HepG2 (cell line): ENCODE results near the gene MTA2. TPM values are rescaled to one million over a fixed set of nuclear protein-coding genes. Genes with fewer than 3 reads are reported as not detected.

Source experiments
- GATAD1 ChIP-seq: IDR thresholded peaks from 2 replicates; pipeline ENCODE4 v1.6.1; 2016; ENCODE audit warnings: missing genetic modification reagents, missing compliant biosample characterization
- HMG20A ChIP-seq: IDR thresholded peaks from 2 replicates; pipeline ENCODE4 v1.6.1; 2016; ENCODE audit warnings: borderline replicate concordance
- HNRNPLL ChIP-seq: fragments of 200-400 bp; formaldehyde crosslinking; IDR thresholded peaks from 2 replicates; pipeline ENCODE4 v1.6.1; 2017; ENCODE audit warnings: mild to moderate bottlenecking, low read depth, low read length; ENCODE audit not compliant: poor library complexity, severe bottlenecking
- HOXA5 ChIP-seq: sonication (generic); formaldehyde crosslinking; IDR thresholded peaks from 2 replicates; pipeline ENCODE4 v1.4.0; 2020; ENCODE audit warnings: missing genetic modification reagents
- ONECUT2 ChIP-seq: sonication (generic); formaldehyde crosslinking; IDR thresholded peaks from 2 replicates; pipeline ENCODE4 v1.4.0; 2020; ENCODE audit warnings: missing genetic modification reagents
- PAX8 ChIP-seq: sonication (generic); formaldehyde crosslinking; IDR thresholded peaks from 2 replicates; pipeline ENCODE4 v1.8.0; 2022; ENCODE audit warnings: mild to moderate bottlenecking, missing genetic modification reagents, borderline replicate concordance
- STAG1 ChIP-seq: sonication (generic); formaldehyde crosslinking; IDR thresholded peaks from 2 replicates; pipeline ENCODE4 v1.4.0; 2020; ENCODE audit warnings: missing genetic modification reagents
- ZBTB7A ChIP-seq: sonication (generic); formaldehyde crosslinking; IDR thresholded peaks from 2 replicates; pipeline ENCODE4 v1.8.0; 2022; ENCODE audit warnings: mild to moderate bottlenecking, missing genetic modification reagents
- ZBTB8A ChIP-seq: sonication (generic); formaldehyde crosslinking; IDR thresholded peaks from 2 replicates; pipeline ENCODE4 v1.4.0; 2020; ENCODE audit warnings: mild to moderate bottlenecking, low read depth, missing genetic modification reagents, borderline replicate concordance
- ZFP90 ChIP-seq: sonication (generic); formaldehyde crosslinking; IDR thresholded peaks from 2 replicates; pipeline ENCODE4 v1.8.0; 2022; ENCODE audit warnings: missing genetic modification reagents, mild to moderate bottlenecking, inconsistent platforms, borderline replicate concordance
- ZNF3 ChIP-seq: IDR thresholded peaks from 2 replicates; pipeline ENCODE4 v1.7.0; 2017; ENCODE audit warnings: inconsistent platforms
- ZNF350 ChIP-seq: sonication (generic); formaldehyde crosslinking; IDR thresholded peaks from 2 replicates; pipeline ENCODE4 v1.4.0; 2020; ENCODE audit warnings: mild to moderate bottlenecking, low read depth, missing genetic modification reagents, borderline replicate concordance
- ZNF468 ChIP-seq: sonication (generic); formaldehyde crosslinking; IDR thresholded peaks from 2 replicates; pipeline ENCODE4 v1.8.0; 2022; ENCODE audit warnings: mild to moderate bottlenecking, moderate library complexity, missing genetic modification reagents
- ZNF691 ChIP-seq: sonication (generic); formaldehyde crosslinking; IDR thresholded peaks from 2 replicates; pipeline ENCODE4 v1.4.0; 2020; ENCODE audit warnings: missing genetic modification reagents, low read depth, mild to moderate bottlenecking, borderline replicate concordance
- polyA plus RNA-seq, 8 experiments: library from polyadenylated mRNA; depleted of rRNA in 3 of 8; stranded (reverse) in 7 of 8; unstranded in 1 of 8; fragments of >200 nt; fragmentation: Illumina TruSeq in 4 of 8; extraction: Trizol in 4 of 8; gene quantifications; 2 replicates each; pipeline versions ENCODE4 v1.2.1 to v1.2.3, GENCODE V29; 2011 to 2016; ENCODE audit warnings: low read depth in 4 of 8, missing spikeins in 1 of 8, mixed read lengths in 1 of 8; ENCODE audit not compliant: insufficient read depth in 1 of 8
- total RNA-seq, 5 experiments: library from RNA; depleted of rRNA; stranded (reverse); fragments of >200 nt; fragmentation: Illumina TruSeq; extraction: Trizol; gene quantifications; 2 replicates each; pipeline ENCODE4 v1.2.3, GENCODE V29; 2016; ENCODE audit warnings: low read depth in 1 of 5
- TF ChIP-seq, protein P1 (sequence below): sonication (generic); formaldehyde crosslinking; IDR thresholded peaks from 2 replicates; pipeline ENCODE4 v1.5.0; 2020; ENCODE audit warnings: missing genetic modification reagents, mild to moderate bottlenecking, borderline replicate concordance
- TF ChIP-seq, protein P2 (sequence below): sonication (generic); formaldehyde crosslinking; IDR thresholded peaks from 2 replicates; pipeline ENCODE4 v1.4.0; 2020; ENCODE audit warnings: missing genetic modification reagents
- TF ChIP-seq, protein P3 (sequence below): IDR thresholded peaks from 2 replicates; pipeline ENCODE4 v1.6.1; 2016; ENCODE audit warnings: missing biosample characterization, missing genetic modification reagents, low read depth
- TF ChIP-seq, protein P4 (sequence below): sonication (generic); formaldehyde crosslinking; IDR thresholded peaks from 2 replicates; pipeline ENCODE4 v1.4.0; 2020; ENCODE audit warnings: missing genetic modification reagents

The MTA2 gene
- total and polyA plus RNA-seq, 2 of the 13 experiments (the other 11 are each of a cell fraction or from before 2014, with no cell fraction given), result 14.0 to 70.0 TPM

- TF ChIP-seq ZFP90 (CRISPR knock-in tag) (no peak; the same call in 1 of the 2 replicates), ZNF691 (CRISPR knock-in tag) (0 out of 2 replicates have a peak, but pooled peaks have one; percentile 16), STAG1 (CRISPR knock-in tag) (no peak), PAX8 (no peak), ZNF3 (0 out of 2 replicates have a peak, but pooled peaks have one; percentile 41), GATAD1 (CRISPR knock-in tag) (peak; percentile 82), ZNF350 (peak; percentile 91; the same call in 1 of the 2 replicates), HNRNPLL (peak; percentile 99), ZNF468 (CRISPR knock-in tag) (no peak), HMG20A (CRISPR knock-in tag) (0 out of 2 replicates have a peak, but pooled peaks have one; percentile 14), ZBTB7A (CRISPR knock-in tag) (no peak), ZBTB8A (CRISPR knock-in tag) (no peak), ONECUT2 (CRISPR knock-in tag) (no peak), HOXA5 (CRISPR knock-in tag) (no peak; the same call in 1 of the 2 replicates)
- TF ChIP-seq, protein P1, sequence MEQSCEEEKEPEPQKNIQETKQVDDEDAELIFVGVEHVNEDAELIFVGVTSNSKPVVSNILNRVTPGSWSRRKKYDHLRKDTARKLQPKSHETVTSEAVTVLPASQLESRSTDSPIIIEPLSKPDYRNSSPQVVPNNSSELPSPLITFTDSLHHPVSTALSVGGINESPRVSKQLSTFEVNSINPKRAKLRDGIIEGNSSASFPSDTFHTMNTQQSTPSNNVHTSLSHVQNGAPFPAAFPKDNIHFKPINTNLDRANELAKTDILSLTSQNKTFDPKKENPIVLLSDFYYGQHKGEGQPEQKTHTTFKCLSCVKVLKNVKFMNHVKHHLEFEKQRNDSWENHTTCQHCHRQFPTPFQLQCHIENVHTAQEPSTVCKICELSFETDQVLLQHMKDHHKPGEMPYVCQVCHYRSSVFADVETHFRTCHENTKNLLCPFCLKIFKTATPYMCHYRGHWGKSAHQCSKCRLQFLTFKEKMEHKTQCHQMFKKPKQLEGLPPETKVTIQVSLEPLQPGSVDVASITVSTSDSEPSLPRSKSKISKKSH (CRISPR knock-in tag), result peak; percentile 57; the same call in 1 of the 2 replicates
- TF ChIP-seq, protein P2, sequence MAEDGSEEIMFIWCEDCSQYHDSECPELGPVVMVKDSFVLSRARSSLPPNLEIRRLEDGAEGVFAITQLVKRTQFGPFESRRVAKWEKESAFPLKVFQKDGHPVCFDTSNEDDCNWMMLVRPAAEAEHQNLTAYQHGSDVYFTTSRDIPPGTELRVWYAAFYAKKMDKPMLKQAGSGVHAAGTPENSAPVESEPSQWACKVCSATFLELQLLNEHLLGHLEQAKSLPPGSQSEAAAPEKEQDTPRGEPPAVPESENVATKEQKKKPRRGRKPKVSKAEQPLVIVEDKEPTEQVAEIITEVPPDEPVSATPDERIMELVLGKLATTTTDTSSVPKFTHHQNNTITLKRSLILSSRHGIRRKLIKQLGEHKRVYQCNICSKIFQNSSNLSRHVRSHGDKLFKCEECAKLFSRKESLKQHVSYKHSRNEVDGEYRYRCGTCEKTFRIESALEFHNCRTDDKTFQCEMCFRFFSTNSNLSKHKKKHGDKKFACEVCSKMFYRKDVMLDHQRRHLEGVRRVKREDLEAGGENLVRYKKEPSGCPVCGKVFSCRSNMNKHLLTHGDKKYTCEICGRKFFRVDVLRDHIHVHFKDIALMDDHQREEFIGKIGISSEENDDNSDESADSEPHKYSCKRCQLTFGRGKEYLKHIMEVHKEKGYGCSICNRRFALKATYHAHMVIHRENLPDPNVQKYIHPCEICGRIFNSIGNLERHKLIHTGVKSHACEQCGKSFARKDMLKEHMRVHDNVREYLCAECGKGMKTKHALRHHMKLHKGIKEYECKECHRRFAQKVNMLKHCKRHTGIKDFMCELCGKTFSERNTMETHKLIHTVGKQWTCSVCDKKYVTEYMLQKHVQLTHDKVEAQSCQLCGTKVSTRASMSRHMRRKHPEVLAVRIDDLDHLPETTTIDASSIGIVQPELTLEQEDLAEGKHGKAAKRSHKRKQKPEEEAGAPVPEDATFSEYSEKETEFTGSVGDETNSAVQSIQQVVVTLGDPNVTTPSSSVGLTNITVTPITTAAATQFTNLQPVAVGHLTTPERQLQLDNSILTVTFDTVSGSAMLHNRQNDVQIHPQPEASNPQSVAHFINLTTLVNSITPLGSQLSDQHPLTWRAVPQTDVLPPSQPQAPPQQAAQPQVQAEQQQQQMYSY, result no peak
- TF ChIP-seq, protein P3, sequence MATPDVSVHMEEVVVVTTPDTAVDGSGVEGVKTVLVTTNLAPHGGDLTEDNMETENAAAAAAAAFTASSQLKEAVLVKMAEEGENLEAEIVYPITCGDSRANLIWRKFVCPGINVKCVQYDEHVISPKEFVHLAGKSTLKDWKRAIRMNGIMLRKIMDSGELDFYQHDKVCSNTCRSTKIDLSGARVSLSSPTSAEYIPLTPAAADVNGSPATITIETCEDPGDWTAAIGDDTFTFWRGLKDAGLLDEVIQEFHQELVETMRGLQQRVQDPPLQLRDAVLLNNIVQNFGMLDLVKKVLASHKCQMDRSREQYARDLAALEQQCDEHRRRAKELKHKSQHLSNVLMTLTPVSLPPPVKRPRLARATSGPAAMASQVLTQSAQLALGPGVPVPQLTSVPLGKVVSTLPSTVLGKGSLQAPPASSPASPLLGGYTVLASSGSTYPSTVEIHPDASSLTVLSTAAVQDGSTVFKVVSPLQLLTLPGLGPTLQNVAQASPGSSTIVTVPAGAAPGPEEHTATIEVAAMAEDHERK (CRISPR knock-in tag), result 0 out of 2 replicates have a peak, but pooled peaks have one; percentile 19
- TF ChIP-seq, protein P4, sequence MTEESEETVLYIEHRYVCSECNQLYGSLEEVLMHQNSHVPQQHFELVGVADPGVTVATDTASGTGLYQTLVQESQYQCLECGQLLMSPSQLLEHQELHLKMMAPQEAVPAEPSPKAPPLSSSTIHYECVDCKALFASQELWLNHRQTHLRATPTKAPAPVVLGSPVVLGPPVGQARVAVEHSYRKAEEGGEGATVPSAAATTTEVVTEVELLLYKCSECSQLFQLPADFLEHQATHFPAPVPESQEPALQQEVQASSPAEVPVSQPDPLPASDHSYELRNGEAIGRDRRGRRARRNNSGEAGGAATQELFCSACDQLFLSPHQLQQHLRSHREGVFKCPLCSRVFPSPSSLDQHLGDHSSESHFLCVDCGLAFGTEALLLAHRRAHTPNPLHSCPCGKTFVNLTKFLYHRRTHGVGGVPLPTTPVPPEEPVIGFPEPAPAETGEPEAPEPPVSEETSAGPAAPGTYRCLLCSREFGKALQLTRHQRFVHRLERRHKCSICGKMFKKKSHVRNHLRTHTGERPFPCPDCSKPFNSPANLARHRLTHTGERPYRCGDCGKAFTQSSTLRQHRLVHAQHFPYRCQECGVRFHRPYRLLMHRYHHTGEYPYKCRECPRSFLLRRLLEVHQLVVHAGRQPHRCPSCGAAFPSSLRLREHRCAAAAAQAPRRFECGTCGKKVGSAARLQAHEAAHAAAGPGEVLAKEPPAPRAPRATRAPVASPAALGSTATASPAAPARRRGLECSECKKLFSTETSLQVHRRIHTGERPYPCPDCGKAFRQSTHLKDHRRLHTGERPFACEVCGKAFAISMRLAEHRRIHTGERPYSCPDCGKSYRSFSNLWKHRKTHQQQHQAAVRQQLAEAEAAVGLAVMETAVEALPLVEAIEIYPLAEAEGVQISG (CRISPR knock-in tag), result peak; percentile 72; the same call in 1 of the 2 replicates
Measured at GRCh38 chr11:62573592-62574362, 27.9 kb downstream of the MTA2 start, which contains the start of gene EEF1G (continued).
